Measurements from ENCODE around the gene COL6A2.

GRCh38 chr21:46137908-46138307 lies 40.0 kb downstream of the COL6A2 start:
- no peak for TF ChIP-seq EZH2phosphoT487 (IDR thresholded peaks at IDR 0.05; ENCODE audit: insufficient read depth, low read depth)
- TF ChIP-seq EZH2 (IDR thresholded peaks at IDR 0.05; ENCODE audit: insufficient read depth, poor library complexity, severe bottlenecking) = no peak

Data from GM23248 (cell line).